SU-DHL-6 (cell line): Measurements from ENCODE around the gene TMPRSS11A.

Experiments used
- H2AFZ ChIP-seq: fragments of 200-600 bp; sonication (generic); 2 replicates; pipeline ENCODE4 v1.6.1; 2014; ENCODE audit warnings: low read depth, mild to moderate bottlenecking, moderate library complexity, mixed read lengths, antibody characterized with exemption, low read length; ENCODE audit not compliant: severe bottlenecking
- H3F3A ChIP-seq: fragments of 200-600 bp; shearing (Covaris generic); 2 replicates; pipeline ENCODE4 v1.6.0; 2016; ENCODE audit warnings: antibody characterized with exemption, mild to moderate bottlenecking; ENCODE audit not compliant: insufficient read depth
- H3K27ac ChIP-seq: fragments of 200-600 bp; sonication (generic); 2 replicates; pipeline ENCODE4 v1.5.1; 2016; ENCODE audit warnings: low read depth, mild to moderate bottlenecking, low read length, moderate library complexity, mixed read lengths
- H3K27me3 ChIP-seq: fragments of 200-600 bp; sonication (generic), shearing (Covaris generic); 2 replicates; pipeline ENCODE4 v1.6.0; 2014; ENCODE audit warnings: mild to moderate bottlenecking, low read length
- H3K36me3 ChIP-seq: fragments of 200-600 bp; sonication (generic); 2 replicates; pipeline ENCODE4 v1.6.1; 2014; ENCODE audit warnings: mild to moderate bottlenecking, low read length, mixed read lengths
- H3K4me2 ChIP-seq: fragments of 300-600, 200-600 bp; shearing (Covaris generic), sonication (generic); 2 replicates; pipeline ENCODE4 v1.6.0; 2014; ENCODE audit warnings: low read length, low read depth, mild to moderate bottlenecking; ENCODE audit not compliant: poor library complexity, severe bottlenecking
- H3K4me3 ChIP-seq: fragments of 200-600 bp; sonication (generic); 2 replicates; pipeline ENCODE4 v1.5.1; 2014; ENCODE audit warnings: antibody characterized with exemption, low read length, mild to moderate bottlenecking, mixed read lengths; ENCODE audit not compliant: insufficient read depth, poor library complexity, severe bottlenecking
- H3K79me2 ChIP-seq: fragments of 200-600 bp; sonication (generic); 2 replicates; pipeline ENCODE4 v1.6.1; 2014; ENCODE audit warnings: mild to moderate bottlenecking, low read length, moderate library complexity; ENCODE audit not compliant: insufficient read depth
- H3K9ac ChIP-seq: fragments of 200-600 bp; sonication (generic); 2 replicates; pipeline ENCODE4 v1.7.0; 2014; ENCODE audit warnings: mild to moderate bottlenecking, low read length
- H3K9me2 ChIP-seq: fragments of 200-600 bp; sonication (generic); replicated peaks from 2 replicates; pipeline ENCODE4 v1.6.1; 2014; ENCODE audit warnings: low read length; ENCODE audit not compliant: insufficient read depth
- H3K9me3 ChIP-seq: fragments of 200-600 bp; sonication (generic); 2 replicates; pipeline ENCODE4 v1.6.1; 2014; ENCODE audit warnings: low read length, mixed read lengths; ENCODE audit not compliant: insufficient read depth
- H4K20me1 ChIP-seq: fragments of 200-600 bp; sonication (generic); 2 replicates; pipeline ENCODE4 v1.6.1; 2014; ENCODE audit warnings: low read depth, mild to moderate bottlenecking, antibody characterized with exemption, low read length, moderate library complexity, mixed read lengths
- EZH2phosphoT487 ChIP-seq: fragments of 200-600 bp; sonication (generic), shearing (Covaris generic); conservative IDR thresholded peaks from 2 replicates; pipeline ENCODE4 v1.6.1; 2018; ENCODE audit warnings: mild to moderate bottlenecking, antibody characterized with exemption, low read length, moderate library complexity, mixed read lengths
- TF ChIP-seq, protein P1 (sequence below): fragments of 200-600 bp; sonication (generic); IDR thresholded peaks from one replicate; pipeline ENCODE4 v1.5.1; 2017; ENCODE audit warnings: antibody characterized with exemption, mild to moderate bottlenecking, low read length, moderate library complexity; ENCODE audit not compliant: insufficient read depth, poor library complexity, severe bottlenecking

The TMPRSS11A gene

DNA sequence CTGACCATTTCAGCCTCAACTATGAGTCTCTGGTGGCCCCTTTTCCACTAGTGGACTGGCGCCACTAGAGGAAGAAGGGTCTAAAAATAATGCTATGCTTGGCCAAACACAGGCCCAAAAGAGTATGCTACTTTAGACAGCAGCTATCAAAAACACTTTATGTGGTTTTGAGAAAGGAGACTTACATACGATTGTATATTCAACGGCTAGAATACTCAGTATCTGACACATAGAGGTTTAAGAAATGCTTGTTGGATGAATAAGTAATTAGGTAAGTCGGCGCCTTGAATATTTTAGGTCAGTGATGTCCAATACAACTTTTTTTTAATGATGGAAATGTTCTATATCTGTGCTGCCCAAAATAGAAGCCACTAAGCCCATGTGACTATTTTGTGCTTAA is 25.7 kb upstream of the TMPRSS11A start:
- Histone ChIP-seq H4K20me1 (no peaks in the 10 kb centered on the region), H3K9ac (no peak overlapping the region), H3F3A (no peaks in the 10 kb centered on the region), H3K9me2 (no peaks in the 10 kb centered on the region), H3K4me2 (no peak overlapping the region), H2AFZ (no peak overlapping the region), H3K36me3 (no peaks in the 10 kb centered on the region), H3K9me3 (no peaks in the 10 kb centered on the region), H3K4me3 (no peak overlapping the region), H3K27ac (no peak overlapping the region), H3K27me3 (no peaks in the 10 kb centered on the region), H3K79me2 (no peaks in the 10 kb centered on the region)
- TF ChIP-seq, protein P1, sequence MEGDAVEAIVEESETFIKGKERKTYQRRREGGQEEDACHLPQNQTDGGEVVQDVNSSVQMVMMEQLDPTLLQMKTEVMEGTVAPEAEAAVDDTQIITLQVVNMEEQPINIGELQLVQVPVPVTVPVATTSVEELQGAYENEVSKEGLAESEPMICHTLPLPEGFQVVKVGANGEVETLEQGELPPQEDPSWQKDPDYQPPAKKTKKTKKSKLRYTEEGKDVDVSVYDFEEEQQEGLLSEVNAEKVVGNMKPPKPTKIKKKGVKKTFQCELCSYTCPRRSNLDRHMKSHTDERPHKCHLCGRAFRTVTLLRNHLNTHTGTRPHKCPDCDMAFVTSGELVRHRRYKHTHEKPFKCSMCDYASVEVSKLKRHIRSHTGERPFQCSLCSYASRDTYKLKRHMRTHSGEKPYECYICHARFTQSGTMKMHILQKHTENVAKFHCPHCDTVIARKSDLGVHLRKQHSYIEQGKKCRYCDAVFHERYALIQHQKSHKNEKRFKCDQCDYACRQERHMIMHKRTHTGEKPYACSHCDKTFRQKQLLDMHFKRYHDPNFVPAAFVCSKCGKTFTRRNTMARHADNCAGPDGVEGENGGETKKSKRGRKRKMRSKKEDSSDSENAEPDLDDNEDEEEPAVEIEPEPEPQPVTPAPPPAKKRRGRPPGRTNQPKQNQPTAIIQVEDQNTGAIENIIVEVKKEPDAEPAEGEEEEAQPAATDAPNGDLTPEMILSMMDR, result no peak
- TF ChIP-seq EZH2phosphoT487, result no peak

DNA sequence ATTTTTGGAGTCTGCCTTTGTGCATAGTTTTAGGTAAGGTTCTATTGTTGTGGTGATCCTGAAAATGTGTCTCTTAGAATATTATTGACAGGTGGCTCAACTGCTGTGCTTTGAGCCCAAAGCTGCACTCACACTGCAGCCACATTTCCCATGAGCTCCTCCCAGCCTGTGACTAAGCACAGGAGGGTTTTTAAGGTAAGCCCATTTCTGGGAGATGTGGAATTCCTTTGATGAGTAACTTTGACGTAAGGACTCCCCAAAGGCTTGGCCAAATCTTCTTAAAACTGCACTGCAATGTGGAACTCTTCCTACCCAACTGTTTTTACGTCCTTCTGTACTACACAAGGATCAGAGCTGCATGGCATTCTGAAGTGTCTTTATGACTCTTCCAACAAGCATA is 20.0 kb upstream of the TMPRSS11A start:
- H4K20me1 ChIP-seq, result no peaks in the 10 kb centered on the region
- TF ChIP-seq, protein P1, result no peak
- no peak for TF ChIP-seq EZH2phosphoT487
- no peaks in the 10 kb centered on the region for H3K36me3 ChIP-seq
- no peaks in the 10 kb centered on the region for H3K9me2 ChIP-seq
- no peaks in the 10 kb centered on the region for H3K79me2 ChIP-seq
- H3F3A ChIP-seq, result no peaks in the 10 kb centered on the region
- H3K4me2 ChIP-seq, result no peak overlapping the region
- H3K9ac ChIP-seq, result no peak overlapping the region
- no peak overlapping the region for H3K27ac ChIP-seq
- no peaks in the 10 kb centered on the region for H3K27me3 ChIP-seq
- no peak overlapping the region for H2AFZ ChIP-seq
- H3K9me3 ChIP-seq, result no peaks in the 10 kb centered on the region
- no peak overlapping the region for H3K4me3 ChIP-seq

DNA sequence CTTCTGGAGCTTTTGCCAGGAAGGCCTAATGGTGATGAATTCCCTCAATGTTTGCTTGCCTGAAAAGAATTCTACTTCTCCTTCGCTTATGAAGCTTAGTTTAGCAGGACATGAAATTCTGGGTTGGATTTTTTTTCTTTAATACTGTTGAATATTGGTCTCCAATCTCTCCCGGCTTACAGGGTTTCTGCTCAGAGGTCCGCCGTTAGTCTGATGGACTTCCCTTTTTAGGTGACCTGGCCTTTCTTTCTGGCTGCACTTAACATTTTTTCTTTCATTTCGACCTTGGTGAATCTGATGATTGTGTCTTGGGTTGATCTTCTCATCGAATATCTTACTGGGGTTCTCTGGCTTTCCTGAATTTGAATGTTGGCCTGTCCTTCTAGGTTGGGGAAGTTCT is 17.2 kb upstream of the TMPRSS11A start:
- H3K9me2 ChIP-seq, result no peaks in the 10 kb centered on the region
- TF ChIP-seq, protein P1, result no peak
- TF ChIP-seq EZH2phosphoT487, result no peak
- no peak overlapping the region for H3K4me3 ChIP-seq
- no peaks in the 10 kb centered on the region for H3K79me2 ChIP-seq
- H3F3A ChIP-seq, result no peaks in the 10 kb centered on the region
- no peaks in the 10 kb centered on the region for H3K27me3 ChIP-seq
- H4K20me1 ChIP-seq, result no peaks in the 10 kb centered on the region
- H3K9me3 ChIP-seq, result no peaks in the 10 kb centered on the region
- H3K36me3 ChIP-seq, result no peaks in the 10 kb centered on the region
- no peak overlapping the region for H3K4me2 ChIP-seq
- H3K9ac ChIP-seq, result no peak overlapping the region
- no peak overlapping the region for H2AFZ ChIP-seq
- no peak overlapping the region for H3K27ac ChIP-seq
